Eye (tissue), 1 donor: ENCODE results near the gene RPS24.
"Not testable (repeated sequence)": the region's sequence is repeated elsewhere in the genome, so short reads cannot be mapped to it uniquely, and the experiment has no call there.

Experiments used
- DNase-seq: peaks from one replicate; pipeline ENCODE4 v3.0.0-alpha.2; 2015

Gene RPS24

GRCh38 chr10:78058562-78058961 is 24.9 kb downstream of the RPS24 start:
- DNase-seq, result no peak

- DNase-seq, result no peak
These were observed 26.4 kb downstream of the RPS24 start for GRCh38 chr10:78059906-78060702.

GRCh38 chr10:78062296-78062695 is 28.6 kb downstream of the RPS24 start:
- DNase-seq, result no peak

GRCh38 chr10:78063236-78063635 is 29.6 kb downstream of the RPS24 start:
- DNase-seq, result no peak

- DNase-seq, result not testable (repeated sequence)
These were observed 31.3 kb downstream of the RPS24 start for GRCh38 chr10:78064919-78065318.

GRCh38 chr10:78065611-78066010 is 31.9 kb downstream of the RPS24 start:
- DNase-seq, result peak; percentile 18

GRCh38 chr10:78066012-78066411 is 32.3 kb downstream of the RPS24 start:
- no peak for DNase-seq

- no peak for DNase-seq
These were observed 33.2 kb downstream of the RPS24 start for GRCh38 chr10:78066728-78067430.

- no peak for DNase-seq
These were observed 35.5 kb downstream of the RPS24 start for GRCh38 chr10:78069151-78069550.

- DNase-seq, result not testable (repeated sequence)
These were observed 36.4 kb downstream of the RPS24 start for GRCh38 chr10:78070064-78070463.

GRCh38 chr10:78070726-78071125 is 37.1 kb downstream of the RPS24 start:
- no peak for DNase-seq

GRCh38 chr10:78071140-78071856 is 37.6 kb downstream of the RPS24 start:
- DNase-seq, result no peak

GRCh38 chr10:78071857-78072179 is 38.2 kb downstream of the RPS24 start:
- DNase-seq, result no peak

GRCh38 chr10:78072504-78072903 is 38.8 kb downstream of the RPS24 start:
- DNase-seq, result no peak

- DNase-seq, result not testable (repeated sequence)
These were observed 42.1 kb downstream of the RPS24 start for GRCh38 chr10:78075806-78076205.

- no peak for DNase-seq
These were observed 45.1 kb downstream of the RPS24 start for GRCh38 chr10:78078539-78079330.

GRCh38 chr10:78079411-78079810 is 45.7 kb downstream of the RPS24 start:
- no peak for DNase-seq

GRCh38 chr10:78081292-78081691 is 47.6 kb downstream of the RPS24 start:
- DNase-seq, result no peak

- no peak for DNase-seq
These were observed 49.0 kb downstream of the RPS24 start for GRCh38 chr10:78082636-78083035.
